Activated CD8-positive, alpha-beta T cell treated with anti-CD3 and anti-CD28 coated beads for 36 hours (primary cell): ENCODE results near the gene VENTX. TPM values are rescaled to one million over a fixed set of nuclear protein-coding genes. Genes with fewer than 3 reads are reported as not detected.

Source experiments
- ATAC-seq: fragments of 200-7000 bp; cut with Tn5 transposase; one replicate; pipeline ENCODE4 v1.10.0; 2021; ENCODE audit warnings: mild to moderate bottlenecking, moderate library complexity
- CTCF ChIA-PET: fragments of 350-600 bp; sonication (Branson Sonifier 250); formaldehyde crosslinking; loops from one replicate; lab custom pipeline; 2021; ENCODE audit warnings: antibody characterized with exemption; lab: Charles Lee
- POLR2A ChIA-PET: fragments of 350-600 bp; sonication (Branson Sonifier 250); formaldehyde crosslinking; loops from one replicate; lab custom pipeline; 2021; ENCODE audit warnings: antibody characterized with exemption; lab: Charles Lee
- DNase-seq: peaks from one replicate; pipeline ENCODE4 v3.0.0-alpha.2; 2020
- H3K27ac Mint-ChIP-seq: one replicate; pipeline ENCODE4 v1.8.0; 2021; ENCODE audit warnings: mild to moderate bottlenecking, mixed read lengths
- H3K27me3 Mint-ChIP-seq: one replicate; pipeline ENCODE4 v1.8.0; 2021; ENCODE audit warnings: mixed read lengths
- H3K36me3 Mint-ChIP-seq: one replicate; pipeline ENCODE4 v1.8.0; 2021; ENCODE audit warnings: low read depth, mixed read lengths
- H3K4me1 Mint-ChIP-seq: one replicate; pipeline ENCODE4 v1.8.0; 2021; ENCODE audit warnings: low read depth, mixed read lengths
- H3K4me3 Mint-ChIP-seq: one replicate; pipeline ENCODE4 v1.8.0; 2021; ENCODE audit warnings: mild to moderate bottlenecking, moderate library complexity, mixed read lengths
- H3K9me3 Mint-ChIP-seq: one replicate; pipeline ENCODE4 v1.8.0; 2021; ENCODE audit warnings: mixed read lengths
- intact Hi-C: fragments of 100-400 bp; cut with micrococcal nuclease; formaldehyde crosslinking; loops from one replicate; pipeline ENCODE4 v1.10.0; 2022
- total RNA-seq, 2 experiments: library from RNA; stranded (reverse); gene quantifications; one replicate each; pipeline ENCODE4 v1.2.3, GENCODE V29; 2021
- TF ChIP-seq, protein P1 (sequence below): fragments of 200-600 bp; IDR thresholded peaks from one replicate; pipeline ENCODE4 v1.8.0; 2022; ENCODE audit warnings: antibody characterized with exemption, mild to moderate bottlenecking

The VENTX gene
- total RNA-seq, 2 experiments from 2014 or later: 0.09 TPM; not detected in 1

DNA sequence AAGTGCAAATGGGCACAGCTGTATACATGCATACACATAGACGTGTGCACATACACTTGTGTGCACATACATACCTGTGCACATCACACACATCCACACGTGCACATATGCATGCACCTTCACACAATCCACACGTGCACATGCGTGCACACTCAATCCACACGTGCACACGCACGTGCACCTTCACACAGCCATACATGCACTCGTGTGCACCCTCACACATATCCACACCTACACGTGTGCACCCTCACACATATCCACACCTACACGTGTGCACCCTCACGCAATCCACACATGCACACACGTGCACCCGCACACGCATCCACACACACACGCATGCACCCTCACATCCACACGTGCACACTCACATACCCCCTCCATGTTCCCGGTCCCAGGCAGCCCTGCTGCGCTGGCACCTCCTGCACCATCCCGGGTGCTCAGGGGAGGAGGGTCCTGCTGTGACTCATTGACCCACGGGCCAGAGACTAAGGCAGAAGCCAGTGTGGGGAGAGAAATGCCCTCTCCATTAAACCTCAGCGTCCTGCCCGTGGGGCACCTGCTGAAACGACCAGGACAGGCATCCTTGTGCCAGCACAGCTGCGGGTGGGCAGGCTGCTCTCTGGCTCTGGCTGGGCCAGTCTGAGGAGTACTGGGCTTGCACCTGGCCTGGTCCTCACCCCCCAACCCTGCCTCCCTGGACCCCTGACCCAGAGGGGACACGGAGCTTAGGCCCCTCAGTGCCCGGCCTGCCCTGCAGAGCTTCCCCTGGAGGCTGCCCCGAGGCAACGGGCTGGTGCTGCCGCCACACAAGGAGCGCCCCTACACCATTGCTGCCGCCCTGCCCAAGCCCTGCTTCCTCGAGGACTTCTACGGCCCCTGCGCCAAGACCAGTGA, 25.4 kb upstream of the VENTX start:
- Mint-ChIP-seq H3K4me3 (no peak overlapping the region), H3K9me3 (no peaks in the 10 kb centered on the region), H3K27ac (no peak overlapping the region), H3K36me3 (no peaks in the 10 kb centered on the region), H3K27me3 (no peaks in the 10 kb centered on the region), H3K4me1 (no peaks in the 10 kb centered on the region)
- ChIA-PET POLR2A (no interaction called here), CTCF (no interaction called here)
- ATAC-seq (no peak), DNase-seq (no peak)
- intact Hi-C loops: no loop called here
- TF ChIP-seq, protein P1, sequence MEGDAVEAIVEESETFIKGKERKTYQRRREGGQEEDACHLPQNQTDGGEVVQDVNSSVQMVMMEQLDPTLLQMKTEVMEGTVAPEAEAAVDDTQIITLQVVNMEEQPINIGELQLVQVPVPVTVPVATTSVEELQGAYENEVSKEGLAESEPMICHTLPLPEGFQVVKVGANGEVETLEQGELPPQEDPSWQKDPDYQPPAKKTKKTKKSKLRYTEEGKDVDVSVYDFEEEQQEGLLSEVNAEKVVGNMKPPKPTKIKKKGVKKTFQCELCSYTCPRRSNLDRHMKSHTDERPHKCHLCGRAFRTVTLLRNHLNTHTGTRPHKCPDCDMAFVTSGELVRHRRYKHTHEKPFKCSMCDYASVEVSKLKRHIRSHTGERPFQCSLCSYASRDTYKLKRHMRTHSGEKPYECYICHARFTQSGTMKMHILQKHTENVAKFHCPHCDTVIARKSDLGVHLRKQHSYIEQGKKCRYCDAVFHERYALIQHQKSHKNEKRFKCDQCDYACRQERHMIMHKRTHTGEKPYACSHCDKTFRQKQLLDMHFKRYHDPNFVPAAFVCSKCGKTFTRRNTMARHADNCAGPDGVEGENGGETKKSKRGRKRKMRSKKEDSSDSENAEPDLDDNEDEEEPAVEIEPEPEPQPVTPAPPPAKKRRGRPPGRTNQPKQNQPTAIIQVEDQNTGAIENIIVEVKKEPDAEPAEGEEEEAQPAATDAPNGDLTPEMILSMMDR: no peak

DNA sequence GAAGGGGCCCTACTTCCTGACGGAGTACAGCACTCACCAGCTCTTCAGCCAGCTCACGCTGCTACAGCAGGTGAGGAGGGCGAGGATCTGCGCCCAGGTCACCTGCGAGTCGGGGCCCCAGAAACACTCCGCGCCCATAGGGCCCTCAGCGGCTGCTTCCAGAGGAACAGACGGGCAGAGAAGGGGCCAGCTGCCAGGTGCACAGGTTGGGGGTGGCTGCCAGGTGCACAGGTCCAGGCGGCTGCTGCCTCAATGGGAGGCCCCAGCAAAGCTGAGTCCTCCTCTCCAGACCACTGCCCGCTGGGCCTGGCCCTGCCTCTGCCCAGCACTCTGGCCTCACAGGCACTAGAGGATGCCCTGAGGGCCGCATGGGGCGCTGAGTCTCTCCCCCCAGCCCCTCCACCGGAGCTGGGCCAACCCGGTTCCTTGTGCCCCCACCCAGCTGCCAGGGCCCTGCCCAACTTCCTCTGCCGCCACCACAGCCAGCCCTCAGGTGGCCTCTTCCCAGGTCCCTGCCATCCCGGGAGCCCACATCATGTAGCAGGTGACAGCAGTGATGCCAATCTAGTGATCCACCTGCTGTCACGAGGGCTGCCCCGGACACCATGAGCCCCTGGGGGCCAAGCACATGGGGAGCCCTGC, 24.7 kb upstream of the VENTX start:
- ChIA-PET POLR2A (no interaction called here), CTCF (no interaction called here)
- no peak overlapping the region for H3K4me3 Mint-ChIP-seq
- no peaks in the 10 kb centered on the region for H3K9me3 Mint-ChIP-seq
- TF ChIP-seq, protein P1: no peak
- no peaks in the 10 kb centered on the region for H3K27me3 Mint-ChIP-seq
- H3K36me3 Mint-ChIP-seq: no peaks in the 10 kb centered on the region
- intact Hi-C loops: no loop called here
- DNase-seq: no peak
- H3K27ac Mint-ChIP-seq: no peak overlapping the region
- ATAC-seq: no peak
- H3K4me1 Mint-ChIP-seq: no peaks in the 10 kb centered on the region

GRCh38 chr10:133213641-133214467, 23.8 kb upstream of the VENTX start:
- H3K27me3 Mint-ChIP-seq: peaks cover 3% of the 10 kb centered on the region
- H3K36me3 Mint-ChIP-seq: no peaks in the 10 kb centered on the region
- TF ChIP-seq, protein P1: no peak
- no peak overlapping the region for H3K27ac Mint-ChIP-seq
- no peaks in the 10 kb centered on the region for H3K9me3 Mint-ChIP-seq
- ATAC-seq (no peak), DNase-seq (no peak)
- CTCF ChIA-PET: interaction anchor here (0.9 kb wide), 1 partner anchor 70 kb away, joined by 4 read pairs; no protein-coding TSS in a partner anchor
- H3K4me1 Mint-ChIP-seq: no peaks in the 10 kb centered on the region
- POLR2A ChIA-PET: interaction anchor here (0.8 to 1.4 kb wide), 2 partner anchors 11 to 360 kb away, joined by 3 to 4 read pairs; no protein-coding TSS in a partner anchor
- intact Hi-C loops: no loop called here
- H3K4me3 Mint-ChIP-seq: no peak overlapping the region

DNA sequence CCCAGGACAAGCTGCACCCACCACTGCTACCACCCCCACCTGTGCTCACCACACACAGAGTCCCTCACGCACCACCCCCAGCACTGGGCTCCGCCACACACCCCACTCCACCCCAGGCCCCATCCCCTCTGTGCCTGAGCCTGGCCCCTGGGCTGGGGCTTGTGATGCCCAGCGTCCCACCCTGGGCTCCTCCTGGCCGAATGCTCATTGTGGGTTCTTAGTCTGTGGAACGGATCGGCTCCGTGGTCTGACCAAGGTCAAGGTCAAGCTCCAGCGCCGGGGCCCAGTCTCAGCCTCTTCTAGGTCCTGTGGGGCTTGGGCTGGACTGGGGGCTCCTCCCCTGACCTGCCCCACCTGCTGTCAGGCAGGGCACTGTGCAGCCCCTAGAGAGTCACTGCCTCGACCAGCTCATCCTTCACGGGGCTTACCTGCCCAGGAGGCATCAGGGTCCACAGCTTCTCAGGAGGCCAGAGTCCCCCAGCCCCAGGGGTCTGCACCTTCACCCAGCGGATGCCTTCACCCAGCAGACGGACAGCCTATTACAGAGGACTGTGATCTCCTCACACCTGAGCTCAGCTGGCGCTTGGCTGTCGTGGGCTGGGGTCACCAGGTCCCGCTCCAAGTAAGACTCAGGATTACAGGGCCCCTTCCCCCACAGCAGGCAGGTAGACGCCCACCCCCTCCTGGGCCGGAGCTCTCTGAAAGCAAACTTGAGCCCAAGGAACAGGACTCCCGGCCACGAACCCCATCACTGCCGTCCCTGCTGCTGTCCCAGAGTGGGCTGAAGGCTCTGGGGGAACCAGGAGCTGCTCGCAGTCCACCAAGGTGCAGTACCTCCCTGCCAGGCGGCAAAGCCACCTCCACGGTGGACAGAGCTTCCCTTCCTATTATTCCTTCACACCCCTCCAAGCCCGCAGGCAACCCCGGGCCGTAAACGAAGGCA, 22.9 kb upstream of the VENTX start:
- H3K4me3 Mint-ChIP-seq: no peak overlapping the region
- no peaks in the 10 kb centered on the region for H3K36me3 Mint-ChIP-seq
- no peaks in the 10 kb centered on the region for H3K4me1 Mint-ChIP-seq
- H3K9me3 Mint-ChIP-seq: no peaks in the 10 kb centered on the region
- intact Hi-C loops: no loop called here
- no peak overlapping the region for H3K27ac Mint-ChIP-seq
- peaks cover 3% of the 10 kb centered on the region for H3K27me3 Mint-ChIP-seq
- ATAC-seq: no peak
- ChIA-PET CTCF (interaction anchor here (0.9 to 1.0 kb wide), 2 partner anchors 71 kb away, joined by 3 to 4 read pairs; no protein-coding TSS in a partner anchor), POLR2A (interaction anchor here (0.8 to 1.4 kb wide), 2 partner anchors 10 to 359 kb away, joined by 3 to 4 read pairs; no protein-coding TSS in a partner anchor)
- TF ChIP-seq, protein P1: no peak
- DNase-seq: no peak
